ENCODE data around the gene GNB1L.
A peak's percentile ranks its signal among the peaks of the same experiment; 100 is the strongest.

Gene GNB1L, protein sequence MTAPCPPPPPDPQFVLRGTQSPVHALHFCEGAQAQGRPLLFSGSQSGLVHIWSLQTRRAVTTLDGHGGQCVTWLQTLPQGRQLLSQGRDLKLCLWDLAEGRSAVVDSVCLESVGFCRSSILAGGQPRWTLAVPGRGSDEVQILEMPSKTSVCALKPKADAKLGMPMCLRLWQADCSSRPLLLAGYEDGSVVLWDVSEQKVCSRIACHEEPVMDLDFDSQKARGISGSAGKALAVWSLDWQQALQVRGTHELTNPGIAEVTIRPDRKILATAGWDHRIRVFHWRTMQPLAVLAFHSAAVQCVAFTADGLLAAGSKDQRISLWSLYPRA

DNA sequence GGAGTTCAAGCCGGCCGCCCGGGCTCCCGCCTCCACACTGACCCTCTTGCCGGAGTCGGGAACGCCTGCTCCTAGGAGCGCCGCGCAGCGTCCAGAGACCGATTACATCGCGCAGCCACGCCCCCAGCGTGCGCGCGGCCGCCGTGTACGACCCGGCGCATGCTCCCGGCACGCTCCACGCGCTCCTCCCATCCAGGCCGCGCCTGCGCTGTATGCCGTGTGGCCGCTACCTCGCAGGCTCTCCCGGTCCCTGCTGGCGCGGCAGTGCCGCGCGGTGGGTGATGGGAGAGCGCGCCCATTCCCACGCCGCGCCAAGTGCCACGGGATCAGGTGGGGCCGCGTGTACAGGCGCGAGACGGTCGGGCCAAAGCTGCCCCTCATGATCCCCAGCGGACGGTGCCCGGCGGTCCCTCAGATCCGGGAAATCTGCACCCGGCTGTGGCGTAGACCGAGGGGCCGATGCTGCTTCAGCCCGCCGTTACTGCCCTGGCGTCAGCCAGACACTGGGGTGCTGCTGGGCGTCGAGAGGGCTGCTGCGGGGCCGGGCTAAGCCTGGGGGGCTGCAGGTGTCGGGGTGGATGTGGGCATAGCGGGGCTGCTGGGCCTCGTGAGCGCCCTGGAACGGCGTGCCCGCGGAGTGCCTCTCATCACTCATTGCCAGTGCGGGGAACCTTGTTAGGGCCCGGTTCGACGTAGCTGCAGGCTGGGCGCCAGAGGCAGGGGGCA, at the start of gene GNB1L, which contains the start of gene RTL10:
TSS of gene GNB1L (minus strand) at position 97 of the 726 bp plus-strand sequence. CDS start 33,519 bp downstream, outside the sequence.
TSS of gene RTL10 (minus strand) at position 97 of the 726 bp plus-strand sequence. CDS start 2,613 bp downstream, outside the sequence.
- DNase-seq, result peak; percentile 88

DNA sequence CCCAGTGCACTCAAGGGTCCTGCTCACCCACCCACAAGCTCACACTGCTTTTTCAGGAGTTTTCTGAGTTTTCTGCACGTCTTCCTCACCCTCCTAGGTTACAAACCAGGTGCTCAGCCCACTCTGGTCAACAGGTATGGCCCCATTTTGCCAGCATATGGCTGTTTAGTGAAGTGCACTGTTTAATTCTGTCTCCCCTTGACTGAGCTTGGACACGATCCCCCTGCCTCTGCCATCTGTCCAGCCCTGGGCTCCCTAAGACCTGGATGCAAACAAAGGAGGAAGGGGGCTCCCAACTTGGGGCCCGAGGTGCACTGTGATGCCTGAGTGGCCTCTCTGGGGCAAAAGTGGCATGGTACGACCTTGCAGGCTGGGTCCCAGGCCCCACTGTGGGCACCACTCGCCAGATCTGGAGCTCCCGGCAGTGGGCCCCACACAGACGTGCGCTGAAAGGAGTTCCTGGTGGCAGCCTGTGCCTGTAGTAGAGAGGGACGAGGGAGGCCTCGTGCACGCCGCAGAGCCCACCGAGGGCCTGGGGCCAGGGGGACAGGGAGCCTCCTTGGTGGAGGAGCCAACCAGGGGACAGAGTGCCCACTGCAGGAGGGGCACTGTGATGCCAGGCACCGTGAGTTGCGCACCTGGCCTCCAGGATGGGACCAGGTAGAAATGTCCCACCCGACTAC, 49.6 kb upstream of the GNB1L start:
- DNase-seq, result no peak

DNA sequence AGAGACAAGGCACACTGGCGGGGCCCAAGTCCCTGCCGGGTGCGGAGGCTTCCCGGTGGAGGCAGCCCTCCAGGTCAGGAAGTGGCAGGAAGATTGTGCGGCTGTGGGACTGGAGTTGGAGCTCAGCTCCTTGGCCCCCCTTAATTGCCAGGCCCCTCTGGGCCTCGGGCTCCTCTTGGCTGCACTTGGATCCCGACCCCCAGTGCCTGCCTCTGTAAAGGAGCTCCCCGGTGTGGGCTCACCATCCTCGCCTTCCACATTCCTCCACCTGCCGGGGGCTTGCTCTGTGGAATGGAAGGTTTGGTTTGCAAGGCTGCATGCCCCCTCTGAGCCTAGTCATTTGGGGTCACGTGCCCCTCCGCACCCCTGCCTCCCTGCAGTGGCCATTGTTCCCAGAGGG, 48.8 kb upstream of the GNB1L start:
- DNase-seq, result no peak

DNA sequence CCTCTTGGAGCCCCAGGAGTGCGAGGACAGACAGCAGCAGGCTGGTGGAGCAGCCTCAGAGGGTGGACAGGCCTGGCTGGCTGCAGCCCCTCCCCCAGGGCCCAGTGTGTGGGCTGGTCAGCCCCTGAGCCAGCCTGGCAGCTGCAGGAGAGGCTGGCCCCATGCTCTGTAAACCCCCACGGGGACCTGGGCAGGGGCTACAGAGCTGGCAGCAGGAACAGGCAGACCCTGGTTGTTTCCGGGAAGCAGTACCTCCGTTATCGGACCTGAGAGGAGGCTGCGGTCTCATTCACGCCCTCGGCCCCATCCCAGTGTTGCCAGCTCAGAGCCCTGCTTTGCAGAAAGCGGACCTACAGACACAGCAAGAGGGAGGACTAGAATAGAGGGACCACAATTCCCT, 48.4 kb upstream of the GNB1L start:
- no peak for DNase-seq

DNA sequence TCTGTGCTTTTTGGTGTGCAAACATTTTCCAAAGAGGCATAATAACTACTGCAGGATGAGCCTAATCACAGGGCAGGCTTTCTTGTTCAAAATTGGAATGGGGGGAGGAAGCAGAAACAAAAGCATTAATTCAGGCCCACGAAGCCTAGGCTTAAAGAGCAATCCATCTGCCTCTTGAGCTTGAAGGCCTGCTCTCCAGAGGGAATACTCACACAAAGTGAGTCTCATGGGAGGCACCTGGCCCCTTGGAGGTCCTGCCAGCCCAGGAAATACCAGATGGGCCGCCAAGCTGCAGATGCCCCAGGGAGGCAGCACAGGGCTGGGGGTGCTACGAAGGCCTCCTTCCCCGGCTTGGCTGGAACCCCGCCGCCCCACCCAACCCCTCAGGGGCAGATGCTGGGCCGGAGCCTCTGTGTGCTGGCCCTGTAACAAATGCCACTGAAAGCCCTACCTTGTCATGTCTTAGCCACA, 47.6 kb upstream of the GNB1L start:
- DNase-seq, result no peak

DNA sequence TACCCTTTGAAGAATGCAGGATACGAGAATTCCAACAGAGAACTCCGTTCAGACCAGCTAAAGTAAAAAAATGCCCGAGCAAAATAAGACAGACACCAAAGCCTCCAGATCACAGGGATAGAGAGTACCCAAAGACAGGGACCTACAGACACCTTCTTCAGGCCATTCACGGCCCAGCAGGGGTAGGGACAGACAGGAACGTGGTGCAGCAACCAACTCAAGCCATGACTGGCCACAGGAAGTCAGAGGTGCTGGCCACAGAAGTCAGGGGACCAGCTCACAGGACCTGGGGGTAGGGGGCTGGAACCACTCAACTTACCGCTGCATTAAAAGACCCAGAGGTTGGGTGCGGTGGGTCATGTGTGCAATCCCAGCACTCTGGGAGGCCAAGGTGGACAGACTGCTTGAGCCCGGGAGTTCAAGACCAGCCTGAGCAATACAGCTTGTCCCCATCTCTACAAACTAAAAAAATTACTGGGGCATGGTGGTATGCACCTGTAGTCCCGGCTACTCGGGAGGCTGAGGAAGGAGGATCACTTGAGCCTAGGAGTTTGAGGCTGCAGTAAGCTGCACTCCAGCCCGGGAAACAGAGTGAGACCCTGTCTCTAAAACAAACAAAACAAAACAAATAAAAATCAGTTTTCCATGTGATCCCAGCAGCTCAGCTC, 47.0 kb upstream of the GNB1L start:
- no peak for DNase-seq

DNA sequence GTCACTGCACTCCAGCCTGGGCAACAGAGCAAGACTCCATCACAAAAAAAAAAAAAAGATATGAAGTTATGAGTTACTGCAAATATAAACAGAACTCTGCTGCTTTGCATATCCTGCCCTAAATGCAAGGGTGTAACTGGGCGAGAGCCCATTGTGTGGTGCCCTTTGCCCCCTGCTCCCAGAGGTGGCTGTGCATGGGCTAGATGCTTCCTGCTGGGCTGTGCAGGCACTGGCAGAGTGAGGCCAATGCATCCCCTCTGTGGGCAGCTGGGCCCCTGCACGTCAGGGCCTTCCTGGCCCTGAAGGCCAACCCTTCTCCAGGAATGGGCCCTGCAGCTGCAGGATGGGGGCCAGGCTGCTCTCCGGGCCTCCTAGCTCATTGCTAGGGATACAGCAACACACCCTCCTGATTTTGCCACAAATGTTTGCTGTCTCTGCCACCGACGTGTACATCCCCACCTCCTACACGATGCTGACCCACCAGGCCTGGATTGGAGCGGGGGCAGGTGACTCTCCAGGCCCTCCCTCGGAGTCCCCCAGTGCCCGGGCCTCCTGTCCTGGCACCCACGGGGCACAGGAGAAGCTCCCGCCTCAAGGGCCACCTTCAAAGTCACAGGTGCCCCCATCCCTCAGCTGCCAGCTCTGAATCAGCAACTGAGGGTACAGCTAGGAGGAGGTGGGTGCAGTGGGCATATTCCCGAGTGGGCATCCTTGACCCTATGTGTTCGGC, 46.2 kb upstream of the GNB1L start:
- no peak for DNase-seq

DNA sequence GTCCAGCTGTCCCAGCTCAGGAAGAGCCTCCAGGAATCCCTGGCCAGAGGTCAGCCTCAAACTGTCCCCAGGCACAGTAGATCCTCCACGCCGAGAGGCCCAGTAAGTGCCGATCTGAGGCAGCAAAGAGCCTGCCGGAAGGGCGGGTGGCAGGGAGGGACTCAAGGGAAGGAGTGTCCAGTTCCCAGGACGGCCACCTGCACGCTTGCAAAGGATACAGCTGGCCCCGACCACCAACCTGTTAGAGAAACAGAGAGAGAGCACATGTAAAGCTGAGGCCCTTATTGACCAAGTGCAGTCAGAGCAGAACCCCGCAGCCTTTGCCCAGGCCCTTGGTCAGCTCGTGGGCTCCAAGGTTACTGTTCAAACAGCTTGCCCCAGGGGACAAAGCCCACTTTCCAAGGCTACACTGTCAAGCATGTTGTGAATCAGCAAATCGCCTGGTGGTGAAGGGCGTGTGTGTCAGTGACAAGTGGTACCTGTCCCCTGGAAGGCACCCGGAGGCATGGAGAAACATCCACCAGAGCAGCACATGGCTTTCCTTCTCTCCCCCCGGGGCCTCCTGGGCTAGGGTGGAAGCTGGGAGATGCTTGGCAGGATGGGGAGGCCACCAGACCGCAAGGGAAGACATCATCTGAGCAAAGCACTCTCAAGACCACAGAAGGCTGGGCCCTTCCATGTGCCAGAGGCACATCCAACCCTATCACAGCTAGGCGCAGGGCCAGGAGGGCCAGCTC, 44.3 kb upstream of the GNB1L start:
- no peak for DNase-seq

DNA sequence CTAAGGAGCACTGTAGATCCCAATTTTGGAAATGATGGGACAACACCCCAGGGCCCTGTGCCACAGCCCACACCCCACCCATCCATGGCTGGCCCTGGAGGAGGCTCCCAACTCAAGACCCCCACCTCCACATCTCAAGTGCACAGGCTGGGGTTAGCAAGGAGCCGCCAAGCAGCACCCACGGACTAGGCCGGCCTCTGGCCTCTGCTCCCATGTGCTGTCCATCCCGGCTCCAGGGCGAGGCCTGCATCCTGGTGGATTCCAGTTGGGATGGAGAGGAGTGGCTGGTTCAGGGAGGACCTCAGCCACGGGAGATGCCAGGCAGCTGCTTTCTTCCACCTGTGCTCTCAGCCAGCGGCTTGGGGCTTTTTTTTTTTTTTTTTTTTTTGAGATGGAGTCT, 43.5 kb upstream of the GNB1L start:
- DNase-seq, result no peak

DNA sequence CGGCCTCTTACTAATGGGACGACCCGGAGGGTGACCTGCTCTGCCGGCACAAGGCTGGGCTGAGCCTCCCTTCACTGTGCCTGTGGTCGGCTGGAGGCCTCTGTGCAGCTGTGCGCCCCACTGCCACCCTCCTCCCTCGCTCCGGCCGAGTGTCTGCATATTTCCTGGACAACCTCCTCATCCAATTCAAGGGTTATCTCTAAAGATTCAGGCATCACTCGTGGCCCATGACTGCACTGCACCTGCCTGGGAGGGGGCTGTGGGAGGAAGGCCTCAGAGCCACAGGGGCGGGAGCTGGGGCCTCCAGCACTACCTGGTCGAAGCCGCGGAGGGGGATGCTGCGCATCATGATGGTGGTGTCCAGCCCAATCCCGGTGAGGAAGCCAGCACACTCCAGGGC, 43.1 kb upstream of the GNB1L start:
- no peak for DNase-seq

DNA sequence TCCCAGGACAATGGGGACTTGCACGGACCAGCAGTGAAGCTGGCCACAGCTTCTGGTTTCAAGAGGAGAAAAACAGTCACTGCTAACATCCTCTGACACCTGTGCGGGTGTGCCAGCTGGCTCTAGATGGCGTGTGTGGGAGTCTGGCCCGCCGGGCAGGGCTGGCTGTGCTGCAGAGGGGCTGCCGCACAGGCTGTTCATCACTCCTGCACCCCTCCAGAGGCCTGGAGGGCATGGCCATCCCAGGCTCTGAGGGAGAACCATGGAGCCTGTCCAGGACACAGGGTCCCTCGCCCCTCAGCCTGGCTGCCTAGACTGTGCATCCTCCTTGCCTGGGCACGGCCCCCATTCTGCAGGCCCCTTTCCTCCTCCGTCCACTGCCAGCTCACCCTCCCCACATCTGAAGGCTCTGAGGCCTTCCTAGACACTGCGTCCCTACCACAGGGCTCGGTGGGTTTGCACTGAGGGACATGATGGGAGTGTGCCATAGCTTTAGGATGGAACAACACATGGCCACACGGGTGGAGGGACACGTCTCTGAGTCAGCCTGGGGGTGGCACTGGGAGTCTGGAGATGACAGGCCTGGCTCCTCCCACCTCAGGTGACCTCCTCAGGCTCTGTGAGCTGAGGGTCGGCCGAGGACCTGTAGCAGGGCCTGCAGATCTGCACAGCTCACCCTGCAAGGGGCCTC, 42.1 kb upstream of the GNB1L start:
- no peak for DNase-seq

DNA sequence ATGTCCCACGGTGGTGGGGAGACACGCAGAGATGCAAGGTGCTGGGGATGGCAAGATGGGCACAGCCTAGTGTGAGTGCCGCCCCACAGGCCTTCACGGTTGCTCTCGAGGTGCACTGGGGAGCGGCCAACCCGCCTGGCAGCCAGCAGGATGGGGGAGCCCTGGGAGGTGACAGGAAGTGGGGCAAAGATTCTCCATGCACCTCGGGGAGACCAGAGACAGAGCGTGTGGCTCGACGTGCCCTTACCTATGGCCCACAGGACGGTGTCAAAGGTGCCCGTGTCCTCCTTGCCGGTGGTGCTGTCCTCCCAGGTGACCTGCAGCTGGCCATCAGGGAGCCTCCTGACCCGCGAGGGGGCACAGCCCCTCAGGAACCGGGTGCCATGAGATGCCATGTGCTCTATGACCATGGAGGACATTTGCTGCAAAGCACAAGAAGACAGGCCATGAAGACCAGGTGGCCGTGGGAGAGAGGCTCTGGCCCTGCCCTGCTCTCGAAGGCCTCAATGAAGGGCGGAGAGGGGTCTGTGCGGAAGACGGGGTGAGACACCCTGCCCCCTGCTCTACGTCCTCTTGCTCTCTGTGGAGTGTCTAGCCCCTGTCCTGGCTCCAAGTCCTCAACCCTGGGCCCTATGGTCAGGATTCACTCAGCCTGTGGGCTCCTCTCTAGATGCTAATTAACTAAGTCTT, 40.6 kb upstream of the GNB1L start:
- DNase-seq, result no peak

DNA sequence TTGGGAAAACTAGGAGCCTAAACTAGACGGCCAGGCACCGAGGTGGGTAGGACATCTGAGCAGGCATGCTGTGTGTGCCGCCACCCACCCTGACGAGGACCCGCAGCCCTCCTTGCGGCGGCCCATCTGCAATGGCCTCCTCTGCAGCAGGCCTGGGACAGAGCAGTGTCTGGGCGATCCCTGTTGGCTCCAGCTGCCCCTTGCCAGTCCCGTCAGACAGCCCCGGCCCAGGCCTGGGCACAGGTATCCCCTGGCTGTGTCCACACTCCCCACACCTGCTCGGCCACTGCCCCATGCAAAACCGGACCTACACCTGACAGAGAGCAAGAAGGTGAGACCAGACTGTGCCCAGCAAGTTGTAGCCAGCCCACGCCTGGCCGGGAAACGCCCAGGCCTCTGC, 38.7 kb upstream of the GNB1L start:
- DNase-seq, result no peak

DNA sequence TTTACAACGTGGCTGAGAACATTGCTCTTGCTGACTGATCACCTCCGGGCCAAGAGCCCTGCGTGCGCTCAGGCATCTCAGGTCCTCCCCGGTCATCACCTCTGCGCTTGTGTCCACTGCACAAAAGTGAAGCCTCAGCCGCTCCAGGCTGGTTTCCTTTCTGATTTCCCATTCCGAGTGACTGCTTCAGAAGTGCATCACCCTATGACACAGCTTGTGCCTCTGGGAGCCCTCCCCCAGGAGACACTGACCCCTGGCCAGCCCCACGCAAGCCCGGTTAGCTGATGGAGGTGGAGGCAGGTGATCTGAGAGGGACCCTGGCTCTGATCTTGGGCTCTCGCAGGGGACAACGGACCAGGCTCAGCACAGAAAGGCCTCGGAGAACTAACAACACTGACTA, 38.3 kb upstream of the GNB1L start:
- DNase-seq, result no peak

DNA sequence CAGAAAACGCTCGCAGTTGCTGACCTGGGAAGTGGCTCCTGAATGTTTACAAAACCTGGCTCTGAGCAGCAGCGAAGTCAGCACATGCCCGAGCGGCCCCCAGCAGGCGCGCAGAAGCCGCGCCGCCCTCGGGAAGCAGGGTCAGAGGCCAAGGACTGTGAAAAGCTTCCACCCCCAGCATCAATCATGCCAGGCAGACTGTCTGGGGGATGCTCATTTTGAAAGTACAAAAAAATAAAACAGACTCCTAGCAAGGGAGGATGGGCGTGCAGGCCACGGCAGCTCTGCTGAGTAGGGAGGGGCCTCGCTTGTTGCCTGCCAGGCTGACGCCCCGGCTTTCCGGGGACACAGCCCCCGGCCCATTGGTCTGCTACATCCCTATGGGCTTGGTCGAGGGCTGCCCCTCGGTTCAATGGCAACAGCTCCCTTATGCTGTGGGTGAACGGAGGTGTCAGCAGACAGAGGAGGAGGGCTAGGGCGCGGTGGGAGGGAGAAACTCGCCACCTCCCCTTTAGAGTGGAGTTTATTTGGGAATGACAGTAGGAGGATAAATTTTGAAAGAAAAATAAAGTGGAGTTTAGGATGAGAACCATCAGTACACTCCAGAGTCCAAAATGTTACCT, 37.7 kb upstream of the GNB1L start:
- DNase-seq, result no peak

DNA sequence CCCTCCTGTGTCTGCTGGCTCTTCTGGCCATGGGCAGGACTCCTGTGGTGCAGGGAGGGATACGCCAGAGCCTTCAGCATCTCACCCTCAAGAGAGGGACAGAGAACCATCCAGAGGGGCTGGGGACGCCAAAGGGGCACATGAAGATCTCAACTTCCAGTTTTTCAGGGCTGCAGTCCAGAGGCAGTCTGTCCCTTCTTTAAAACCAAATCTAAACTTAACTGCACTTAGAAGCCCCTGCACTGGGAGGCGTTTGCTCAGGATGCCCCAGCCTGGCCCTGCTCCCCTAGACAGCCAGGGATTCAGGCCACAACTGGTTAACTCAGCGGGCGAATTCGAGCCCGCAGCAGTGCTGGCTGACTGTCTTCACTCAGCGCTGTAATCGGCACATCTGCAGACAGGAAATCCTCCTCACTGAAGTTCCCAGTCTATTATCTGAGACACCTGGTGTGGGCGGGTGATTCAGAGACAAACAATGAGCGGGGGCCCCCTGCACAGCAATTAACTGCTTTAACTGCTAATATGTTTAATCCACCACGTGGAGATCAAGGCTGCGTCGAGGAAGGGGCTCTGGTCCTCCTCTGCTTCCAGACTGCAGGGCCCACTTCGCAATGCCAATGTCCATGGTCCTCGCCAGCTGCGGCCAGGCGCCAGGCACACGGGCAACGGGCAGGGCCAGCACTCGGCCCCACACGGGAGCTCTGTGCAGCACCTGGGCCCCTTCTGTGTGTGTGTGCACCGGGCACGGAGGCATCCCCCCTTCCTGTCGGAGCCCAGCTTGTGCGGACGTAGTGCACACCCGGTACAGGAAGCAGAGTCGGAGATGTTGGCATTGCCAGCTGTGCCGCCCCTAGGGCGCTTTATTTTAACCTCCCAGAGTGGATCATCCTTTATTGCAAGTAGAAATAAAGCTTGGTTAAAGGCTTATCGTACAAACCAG, 36.9 kb upstream of the GNB1L start:
- no peak for DNase-seq

DNA sequence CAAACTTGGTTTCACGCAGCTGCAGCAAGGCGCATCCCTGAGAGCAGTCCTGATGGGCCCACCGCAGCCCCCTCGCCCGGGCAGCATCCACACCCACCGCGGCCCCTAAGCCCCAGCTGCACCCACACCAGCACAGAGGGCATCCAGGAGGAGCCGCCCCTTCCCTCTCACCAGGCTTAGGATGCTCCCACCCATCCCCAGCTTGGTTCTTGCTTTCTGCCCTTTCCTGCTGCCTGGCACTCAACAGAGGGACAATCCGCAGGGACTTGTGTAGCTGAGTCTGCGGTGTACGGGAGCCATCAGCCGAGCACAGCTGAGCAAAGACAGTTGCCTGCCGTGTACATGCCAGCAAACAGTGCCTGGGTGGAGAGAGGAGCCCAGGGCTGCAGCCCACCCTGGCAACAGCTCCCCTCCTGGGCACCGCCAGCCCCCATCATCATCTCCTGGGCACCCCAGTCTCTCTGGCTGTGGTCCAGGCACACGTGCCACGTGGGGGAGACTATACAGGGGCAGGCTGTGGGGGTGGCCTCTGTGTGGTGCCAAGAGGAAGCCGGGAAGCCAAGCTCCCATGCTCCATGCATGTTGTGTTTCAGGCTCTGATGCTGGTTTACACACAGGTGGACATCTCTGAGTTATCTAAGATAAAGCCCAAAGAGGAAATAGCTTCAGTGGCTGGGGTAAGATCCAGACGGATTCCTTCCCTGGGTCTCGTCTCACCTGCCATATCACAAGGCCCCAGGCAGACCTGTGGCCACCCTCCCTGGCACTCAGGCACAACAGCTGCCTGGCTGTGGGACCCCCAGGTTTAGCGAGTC, 36.0 kb upstream of the GNB1L start:
- no peak for DNase-seq

DNA sequence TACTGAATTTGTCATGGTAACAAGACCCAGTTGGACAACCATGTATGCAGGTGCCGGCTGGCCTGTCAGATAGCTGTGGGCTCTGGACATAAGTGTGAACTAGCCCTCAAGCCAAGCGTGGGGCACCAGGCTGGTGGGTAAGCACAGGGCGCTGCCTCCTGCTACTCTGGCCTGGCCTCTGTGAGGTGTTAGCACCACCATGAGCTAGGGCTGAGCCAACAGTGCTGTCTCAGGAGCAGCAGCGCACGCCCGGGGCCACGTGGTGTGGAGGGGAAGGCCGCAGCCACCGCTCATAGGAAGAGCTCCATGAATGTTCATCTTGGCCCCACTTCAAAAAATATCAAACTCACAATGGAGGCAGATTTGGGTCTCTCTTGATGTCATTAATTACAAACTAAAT, 35.3 kb upstream of the GNB1L start:
- DNase-seq, result no peak

All from NK-92 treated with Interleukin-12 subunit alpha and Interleukin-12 subunit beta, amount 100 ng/mL, for 24 hours (cell line).